ENCODE data around the gene APBA1. TPM values are rescaled to one million over a fixed set of nuclear protein-coding genes. Genes with fewer than 3 reads are reported as not detected.

APBA1 gene
- total RNA-seq, 2 donors from 2014 or later, result 8.9 to 9.2 TPM

DNA sequence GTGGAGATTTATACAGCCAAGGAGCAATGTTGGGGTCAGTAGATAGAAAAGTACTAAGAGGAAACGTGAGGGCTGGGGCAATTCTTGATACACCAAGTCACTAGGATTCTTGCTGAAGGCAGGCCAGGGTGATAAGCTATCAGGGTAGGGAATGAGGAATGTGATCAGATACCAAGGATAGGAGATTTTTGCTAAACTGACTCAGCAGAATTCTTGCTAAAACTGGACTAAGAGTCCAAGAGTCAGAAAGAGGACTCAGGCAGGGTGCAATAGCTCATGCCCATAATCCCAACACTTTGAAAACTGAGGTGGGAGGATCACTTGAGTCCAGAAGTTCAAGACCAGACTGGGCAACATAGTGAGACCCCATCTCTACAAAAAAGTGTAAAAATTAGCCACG lies 275.4 kb downstream of the APBA1 start:
- intact Hi-C loops (cut with DNase I), result no loop called here
- no peak for DNase-seq (ENCODE audit: low spot score)

DNA sequence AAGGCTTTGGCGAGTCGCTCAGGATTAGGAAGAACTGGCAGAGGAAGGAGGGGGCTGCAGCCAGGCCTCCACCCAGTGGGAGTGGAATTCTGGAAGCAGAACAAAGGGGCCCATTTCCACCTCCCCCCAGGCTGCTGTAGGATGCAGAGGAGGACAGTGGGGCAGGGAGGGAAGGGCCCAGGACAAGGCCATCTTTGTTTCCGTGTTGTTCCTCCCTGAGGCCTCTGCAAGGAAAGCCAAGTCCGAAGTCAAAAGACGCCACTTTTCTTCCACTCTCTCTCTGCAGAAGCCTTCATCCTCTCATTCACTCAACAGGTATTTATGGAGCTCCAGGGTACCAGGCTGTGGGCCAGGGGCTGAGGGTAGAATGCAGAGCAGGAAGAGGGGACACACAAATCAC lies 276.5 kb downstream of the APBA1 start:
- intact Hi-C loops (cut with DNase I), result no loop called here
- DNase-seq (ENCODE audit: low spot score), result no peak

DNA sequence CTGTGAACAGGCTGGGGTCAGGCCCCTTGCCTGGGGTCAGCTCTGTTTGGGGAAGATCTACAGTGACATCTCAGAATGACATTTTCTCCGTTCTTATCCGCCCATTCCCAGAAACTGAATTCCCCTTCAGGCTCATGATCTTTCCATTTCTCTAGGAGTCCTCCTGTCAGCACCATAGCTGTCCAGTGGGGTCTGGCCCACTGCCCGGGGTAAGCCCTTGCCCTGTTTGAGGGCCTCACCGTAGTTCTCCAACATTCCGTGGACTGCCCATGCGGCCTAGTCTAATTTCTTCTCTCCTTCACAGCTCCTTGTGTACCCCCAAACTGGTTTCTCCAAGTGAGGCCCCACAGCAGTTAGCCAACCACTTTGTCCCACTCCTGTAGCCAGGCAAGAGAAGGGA lies 278.7 kb downstream of the APBA1 start:
- DNase-seq (ENCODE audit: low spot score), result no peak
- intact Hi-C loops (cut with DNase I), result no loop called here

DNA sequence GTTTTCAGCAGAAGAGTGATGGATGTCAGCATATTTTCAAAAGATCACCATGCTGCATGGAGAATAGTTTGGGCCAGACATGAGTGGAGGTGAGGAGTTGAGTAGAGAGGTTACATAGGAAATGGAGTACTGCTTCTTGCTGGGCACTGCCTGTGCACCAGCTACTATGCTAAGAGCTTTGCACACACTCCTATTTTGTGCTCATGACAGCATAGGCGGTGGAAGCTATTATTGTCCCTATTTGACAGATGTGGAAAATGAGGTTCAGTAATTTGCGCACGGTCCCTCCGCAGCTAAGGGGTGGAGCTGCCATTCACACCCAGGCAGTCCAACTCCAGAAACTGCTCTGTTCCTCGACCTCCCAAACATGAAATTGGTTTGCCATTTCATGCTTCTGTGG lies 279.3 kb downstream of the APBA1 start:
- DNase-seq (ENCODE audit: low spot score), result no peak
- intact Hi-C loops (cut with DNase I), result no loop called here

DNA sequence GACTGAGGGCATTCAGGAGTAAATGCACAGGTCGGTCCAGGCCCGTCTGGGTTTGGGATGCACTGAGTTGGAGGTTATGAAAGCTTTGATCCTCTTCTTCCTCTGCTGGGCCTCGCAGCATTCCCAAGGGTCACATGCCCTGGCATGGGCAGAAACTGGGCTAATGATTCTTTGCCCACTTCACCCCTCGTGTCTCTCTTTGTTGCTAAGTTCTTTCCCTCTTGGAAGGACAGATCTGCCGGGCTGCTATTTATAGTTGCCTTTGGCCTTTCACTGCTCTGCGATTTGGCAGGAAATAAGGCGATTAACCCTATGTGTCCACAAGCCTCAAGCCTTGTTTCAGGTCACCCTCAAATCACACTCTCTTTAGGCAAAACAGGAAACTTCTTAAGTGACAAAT lies 280.2 kb downstream of the APBA1 start:
- intact Hi-C loops (cut with DNase I), result no loop called here
- DNase-seq (ENCODE audit: low spot score), result no peak

DNA sequence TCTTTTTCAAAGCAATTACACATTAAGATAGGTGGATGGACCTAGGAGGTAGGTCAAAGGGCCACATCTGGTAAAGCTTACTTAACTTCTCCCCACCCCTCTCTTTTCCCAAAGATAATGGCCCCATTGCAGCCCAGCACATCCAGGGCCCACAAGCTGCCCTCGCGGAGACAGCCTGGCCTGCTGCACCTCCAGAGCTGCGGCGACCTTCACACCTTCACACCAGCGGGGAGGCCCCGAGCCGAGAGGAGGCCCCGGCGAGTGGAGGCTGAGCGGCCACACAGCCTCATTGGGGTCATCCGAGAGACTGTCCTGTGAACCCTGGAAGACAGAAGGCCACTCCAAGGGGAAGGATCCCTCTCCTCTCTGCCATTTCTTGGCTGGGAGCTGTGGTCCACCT lies 280.7 kb downstream of the APBA1 start:
- no peak for DNase-seq (ENCODE audit: low spot score)
- intact Hi-C loops (cut with DNase I), result no loop called here

DNA sequence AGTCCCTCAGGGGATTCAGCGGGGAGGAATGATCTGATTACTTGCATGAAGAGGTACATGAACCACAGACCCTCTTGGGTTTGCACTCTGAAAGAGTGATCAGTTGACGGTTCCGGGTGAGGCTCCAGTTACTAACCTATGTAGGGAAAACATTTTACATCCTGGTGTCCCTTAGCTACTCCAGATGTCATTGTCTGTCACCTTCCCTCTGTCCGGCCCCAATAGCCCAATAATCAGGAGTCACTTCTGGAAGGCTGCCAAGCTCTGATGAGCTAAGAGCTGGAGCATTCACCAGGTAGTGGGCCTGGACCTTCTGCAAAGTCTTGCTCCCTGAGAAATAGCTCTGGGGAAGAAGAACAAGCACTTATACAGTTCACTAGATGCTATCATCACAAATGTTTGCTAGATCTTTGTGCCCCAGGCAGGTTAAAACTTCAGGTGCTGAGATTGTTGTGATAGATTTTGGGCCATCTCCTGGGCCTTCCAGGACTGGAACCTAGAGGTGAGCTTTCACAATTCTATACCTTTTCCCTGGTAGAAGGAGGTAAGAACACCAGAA lies 282.7 kb downstream of the APBA1 start:
- DNase-seq (ENCODE audit: low spot score), result no peak
- intact Hi-C loops (cut with DNase I), result no loop called here

DNA sequence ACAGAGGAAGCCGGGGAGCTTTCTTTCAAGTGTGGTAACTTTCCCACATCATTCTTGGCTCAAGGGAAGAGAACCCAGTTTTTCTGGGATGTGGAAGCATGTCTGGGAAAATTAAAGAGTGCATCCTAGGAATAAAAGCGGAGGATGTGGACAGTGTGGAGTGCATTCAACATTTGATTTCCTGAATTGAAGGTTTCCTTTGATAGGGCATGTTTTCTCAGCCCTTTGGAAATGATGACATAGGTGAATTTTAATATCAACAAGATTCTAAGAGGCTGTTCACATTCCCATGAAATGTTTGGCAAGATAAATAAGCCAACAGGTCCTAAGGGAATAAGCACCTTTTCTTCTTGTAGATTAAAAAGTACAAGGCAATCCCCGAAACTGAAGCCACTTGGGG lies 283.6 kb downstream of the APBA1 start:
- no peak for DNase-seq (ENCODE audit: low spot score)
- intact Hi-C loops (cut with DNase I), result no loop called here

DNA sequence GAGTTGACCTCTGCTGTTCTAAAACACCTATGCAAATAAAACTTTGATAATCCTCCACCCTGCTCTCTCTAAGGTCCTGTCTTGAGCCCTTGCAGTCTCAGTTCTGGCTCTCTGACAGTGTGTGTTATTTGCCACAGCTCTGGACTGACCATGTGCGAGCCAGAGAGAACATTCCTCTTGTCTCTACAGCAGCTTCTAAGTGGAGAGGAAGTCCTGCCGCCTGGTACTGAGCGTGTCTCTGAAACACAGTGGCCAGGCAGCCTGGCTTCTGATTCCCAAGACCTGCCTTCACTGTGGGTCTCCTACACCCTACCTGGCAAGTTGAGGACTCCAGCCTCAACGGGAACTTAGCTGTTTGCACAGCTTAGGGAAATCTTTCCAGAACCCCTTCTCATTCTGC lies 285.5 kb downstream of the APBA1 start:
- intact Hi-C loops (cut with DNase I), result no loop called here
- DNase-seq (ENCODE audit: low spot score), result no peak

DNA sequence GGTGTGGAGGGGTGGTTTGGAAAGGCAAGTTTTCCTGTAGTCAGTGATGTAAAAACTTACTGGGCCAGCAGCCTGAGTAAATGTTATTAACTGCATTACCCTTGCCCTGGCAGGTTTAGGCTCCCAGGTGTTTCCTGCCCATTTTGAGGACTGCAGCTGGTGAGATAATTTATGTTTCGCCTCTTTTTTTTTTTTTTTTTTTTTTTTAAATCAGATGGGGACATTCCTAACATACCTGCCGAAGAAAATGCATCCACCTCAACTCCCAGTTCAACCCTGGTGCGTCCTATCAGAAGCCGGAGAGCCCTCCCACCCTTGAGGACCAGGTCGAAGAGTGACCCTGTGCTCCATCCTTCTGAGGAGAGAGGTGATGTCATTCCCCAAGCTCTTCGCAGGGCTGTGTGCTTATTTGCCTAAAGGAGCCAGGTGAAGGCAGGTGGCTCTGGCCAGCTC lies 286.6 kb downstream of the APBA1 start:
- intact Hi-C loops (cut with DNase I), result no loop called here

DNA sequence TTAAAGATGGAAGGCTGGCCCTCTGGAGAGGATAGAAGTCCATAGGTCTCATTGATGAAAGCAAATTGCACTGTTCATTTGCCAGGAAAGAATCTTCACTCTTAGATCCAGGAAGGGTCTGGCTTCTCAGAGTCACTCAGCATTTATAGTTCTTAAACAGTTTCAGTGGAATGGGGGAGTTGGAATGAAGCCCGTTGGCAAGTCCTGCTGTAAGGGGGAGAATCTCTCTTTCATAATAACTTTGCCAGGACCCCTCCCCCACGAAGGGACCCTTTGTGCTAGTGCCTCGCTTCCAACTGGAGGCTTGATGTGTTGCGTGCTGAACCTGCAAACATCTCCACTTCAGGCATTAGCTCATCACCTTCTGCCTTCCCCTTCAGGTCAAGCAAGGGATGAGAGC lies 290.0 kb downstream of the APBA1 start:
- intact Hi-C loops (cut with DNase I), result no loop called here
- DNase-seq (ENCODE audit: low spot score), result no peak

More for the DNA sequence above, 286.6 kb downstream of the APBA1 start:
- no peak for DNase-seq (ENCODE audit: low spot score)

DNA sequence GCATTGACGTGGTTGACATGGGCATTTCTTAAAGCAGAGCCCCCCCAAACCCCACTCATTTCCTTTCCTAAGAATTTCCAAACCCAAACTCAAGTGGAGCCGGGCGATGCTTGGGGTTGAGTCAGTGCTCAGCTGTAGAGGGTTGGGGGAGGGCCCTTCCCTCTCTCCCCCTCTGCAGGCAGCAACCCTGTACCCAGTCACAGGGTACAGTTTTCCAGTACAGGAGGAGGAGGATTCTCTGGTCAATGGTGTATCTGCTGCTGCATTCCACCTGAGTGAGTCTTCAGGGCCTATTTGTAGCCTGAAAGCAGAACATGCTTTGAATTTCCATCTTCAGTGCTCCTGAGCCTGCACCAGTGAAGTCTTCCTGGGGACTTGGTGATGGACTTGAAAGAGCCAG lies 291.4 kb downstream of the APBA1 start:
- no peak for DNase-seq (ENCODE audit: low spot score)
- intact Hi-C loops (cut with DNase I), result no loop called here

DNA sequence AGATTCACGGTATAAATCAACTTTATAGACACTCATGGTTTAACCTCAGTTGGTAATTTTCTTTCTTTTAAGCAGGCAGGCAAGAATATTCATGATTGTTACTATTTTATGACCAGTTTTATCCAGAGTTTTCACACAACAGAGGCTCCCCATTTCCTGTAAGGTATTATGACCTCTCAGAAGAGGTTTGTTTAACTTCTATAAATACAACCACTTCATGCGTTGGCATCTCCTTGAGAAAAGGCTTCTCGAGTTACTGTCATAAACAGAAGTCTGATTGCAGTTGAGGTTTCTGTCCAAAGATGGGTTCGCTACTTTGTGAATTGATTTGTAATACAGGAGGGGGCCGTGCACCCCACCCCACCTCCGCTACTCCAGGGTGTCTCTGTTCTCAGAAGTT lies 291.9 kb downstream of the APBA1 start:
- intact Hi-C loops (cut with DNase I), result no loop called here
- DNase-seq (ENCODE audit: low spot score), result no peak

DNA sequence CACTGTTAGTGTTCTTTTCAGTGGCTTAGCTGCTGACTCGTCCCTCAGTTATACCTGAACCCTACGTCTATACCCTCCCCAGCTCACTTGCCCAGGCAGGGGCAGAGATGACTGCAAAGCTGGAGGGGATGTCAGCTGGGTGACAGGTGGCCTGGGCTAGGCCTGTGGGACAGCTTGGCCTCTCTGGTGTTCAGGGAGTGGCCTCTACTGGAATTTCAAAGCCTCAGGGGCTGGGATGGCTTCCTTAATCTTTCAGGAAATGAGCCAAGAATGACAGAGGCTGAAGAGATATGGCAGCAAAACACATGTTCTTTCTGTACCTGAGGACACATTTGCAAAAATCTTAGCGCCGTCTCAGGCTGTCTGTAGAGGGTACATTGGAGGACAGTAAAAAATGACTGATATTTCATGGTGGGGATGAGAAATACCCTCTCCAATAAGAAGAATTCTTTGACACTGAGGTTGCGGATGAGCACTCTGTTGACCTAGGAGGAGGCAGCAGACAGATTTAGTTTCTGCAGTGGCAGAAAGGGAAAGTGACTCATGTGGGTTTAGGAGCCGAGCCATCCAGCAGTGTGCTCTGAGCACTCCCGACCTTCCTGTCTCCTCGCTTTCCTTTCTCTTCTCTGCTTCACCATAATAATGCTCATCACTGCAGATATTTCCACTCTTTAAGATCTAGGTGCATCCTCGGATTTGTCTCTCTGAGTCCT lies 292.7 kb downstream of the APBA1 start:
- intact Hi-C loops (cut with DNase I), result no loop called here

DNA sequence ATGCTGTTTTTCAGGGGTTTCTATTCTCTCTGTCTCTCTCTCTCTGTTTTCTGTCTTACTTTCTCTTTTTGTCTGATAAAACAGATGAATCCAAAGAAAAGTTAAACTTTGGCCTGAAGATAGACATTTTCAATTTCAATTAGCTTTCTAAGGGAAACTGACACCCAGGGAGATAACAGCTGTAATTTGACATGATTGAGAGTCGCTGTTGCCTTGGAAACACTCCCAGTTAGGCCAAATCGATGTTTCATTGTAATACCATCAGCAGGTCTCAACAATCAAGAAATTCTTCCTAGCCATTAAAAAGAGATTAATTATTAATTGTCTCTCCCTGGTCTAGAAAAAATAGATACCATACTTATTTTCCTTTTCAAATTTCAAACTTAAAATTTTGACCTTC lies 294.2 kb downstream of the APBA1 start:
- intact Hi-C loops (cut with DNase I), result no loop called here
- DNase-seq (ENCODE audit: low spot score), result no peak

More for the DNA sequence above, 292.7 kb downstream of the APBA1 start:
- DNase-seq (ENCODE audit: low spot score), result no peak

Other genes with a start within 250 kb of the APBA1 start
- 10 to 100 TPM; 48.3 to 48.8 TPM for gene PTAR1, start 87.6 kb upstream of the APBA1 start, total RNA-seq
- gene CFAP95, start 148.4 kb upstream of the APBA1 start, total RNA-seq, result not detected

Measured in posterior vena cava (tissue), 2 donors.